Liver (tissue), 9 donors: Measurements from ENCODE around the gene DIAPH2. TPM values are rescaled to one million over a fixed set of nuclear protein-coding genes. Genes with fewer than 3 reads are reported as not detected.

Source experiments
- DNase-seq: peaks from one replicate; pipeline ENCODE4 v3.0.0-alpha.2; 2017; ENCODE audit warnings: low spot score
- H3K27ac ChIP-seq, 2 donors: one replicate each; pipeline ENCODE4 v1.7.0; 2013; ENCODE audit warnings: inconsistent platforms in 2 of 2, low read length in 2 of 2, control low read depth in 1 of 2, low read depth in 1 of 2, mild to moderate bottlenecking in 1 of 2
- H3K27me3 ChIP-seq, 4 donors: one replicate each; pipeline versions ENCODE4 v1.6.1 to v1.7.0; 2013; ENCODE audit warnings: low read length in 3 of 4, inconsistent platforms in 1 of 4, mild to moderate bottlenecking in 1 of 4, moderate library complexity in 1 of 4; ENCODE audit not compliant: control insufficient read depth in 4 of 4, insufficient read depth in 4 of 4
- H3K36me3 ChIP-seq, 4 donors: one replicate each; pipeline versions ENCODE4 v1.6.1 to v1.7.0; 2013; ENCODE audit warnings: low read length in 3 of 4, mild to moderate bottlenecking in 3 of 4, low read depth in 1 of 4, moderate library complexity in 1 of 4; ENCODE audit not compliant: control insufficient read depth in 4 of 4, insufficient read depth in 3 of 4
- H3K4me1 ChIP-seq, 4 donors: one replicate each; pipeline versions ENCODE4 v1.6.1 to v1.7.0; 2013; ENCODE audit warnings: low read length in 3 of 4, mild to moderate bottlenecking in 3 of 4, moderate library complexity in 1 of 4; ENCODE audit not compliant: control insufficient read depth in 4 of 4, insufficient read depth in 4 of 4
- H3K4me3 ChIP-seq, 3 donors: one replicate each; pipeline versions ENCODE4 v1.6.1 to v1.7.0; 2013; ENCODE audit warnings: low read length in 3 of 3, control low read depth in 1 of 3, low read depth in 1 of 3, mild to moderate bottlenecking in 1 of 3
- H3K9ac ChIP-seq, 2 donors: one replicate each; pipeline ENCODE4 v1.7.0; 2013; ENCODE audit warnings: low read length in 2 of 2, mild to moderate bottlenecking in 2 of 2, moderate library complexity in 2 of 2, control low read depth in 1 of 2, low read depth in 1 of 2
- H3K9me3 ChIP-seq, 4 donors: one replicate each; pipeline versions ENCODE4 v1.6.1 to v1.7.0; 2013; ENCODE audit warnings: low read length in 3 of 4; ENCODE audit not compliant: control insufficient read depth in 4 of 4
- ATF3 ChIP-seq: IDR thresholded peaks from 2 replicates; pipeline ENCODE4 v1.6.1; 2016; ENCODE audit warnings: antibody characterized with exemption
- EGR1 ChIP-seq, 2 donors: IDR thresholded peaks; 2 replicates each; pipeline ENCODE4 v1.6.1; 2016 to 2018; ENCODE audit warnings: antibody characterized with exemption in 2 of 2, low read depth in 2 of 2
- FOXA1 ChIP-seq: IDR thresholded peaks from 2 replicates; pipeline ENCODE4 v1.6.1; 2016; ENCODE audit warnings: antibody characterized with exemption
- FOXA2 ChIP-seq: IDR thresholded peaks from 2 replicates; pipeline ENCODE4 v1.6.1; 2016; ENCODE audit warnings: antibody characterized with exemption
- GABPA ChIP-seq, 2 donors: IDR thresholded peaks in 1 of 2; conservative IDR thresholded peaks in 1 of 2; 2 replicates each; pipeline ENCODE4 v1.6.1; 2016; ENCODE audit warnings: antibody characterized with exemption in 2 of 2, mild to moderate bottlenecking in 1 of 2, moderate library complexity in 1 of 2
- HNF4A ChIP-seq, 2 donors: conservative IDR thresholded peaks; 2 replicates each; pipeline ENCODE4 v1.6.1; 2016; ENCODE audit warnings: antibody characterized with exemption in 2 of 2, mild to moderate bottlenecking in 2 of 2
- JUND ChIP-seq, 2 donors: IDR thresholded peaks; 2 replicates each; pipeline ENCODE4 v1.6.1; 2016; ENCODE audit warnings: antibody characterized with exemption in 2 of 2
- MAX ChIP-seq: IDR thresholded peaks from 2 replicates; pipeline ENCODE4 v1.6.1; 2016; ENCODE audit warnings: antibody characterized with exemption
- NR2F2 ChIP-seq: IDR thresholded peaks from 2 replicates; pipeline ENCODE4 v1.6.1; 2016; ENCODE audit warnings: antibody characterized with exemption
- RAD21 ChIP-seq, 2 donors: IDR thresholded peaks; 2 replicates each; pipeline ENCODE4 v1.6.1; 2016; ENCODE audit warnings: antibody characterized with exemption in 2 of 2, mild to moderate bottlenecking in 2 of 2
- RXRA ChIP-seq, 2 donors: IDR thresholded peaks; 2 replicates each; pipeline ENCODE4 v1.6.1; 2017 to 2018; ENCODE audit warnings: antibody characterized with exemption in 2 of 2, mild to moderate bottlenecking in 1 of 2
- TAF1 ChIP-seq: conservative IDR thresholded peaks from 2 replicates; pipeline ENCODE4 v1.6.1; 2016; ENCODE audit warnings: antibody characterized with exemption, mild to moderate bottlenecking
- YY1 ChIP-seq: IDR thresholded peaks from 2 replicates; pipeline ENCODE4 v1.6.1; 2016; ENCODE audit warnings: antibody characterized with exemption, mild to moderate bottlenecking
- ZBTB33 ChIP-seq: IDR thresholded peaks from 2 replicates; pipeline ENCODE4 v1.6.1; 2016; ENCODE audit warnings: antibody characterized with exemption
- WGBS: extraction: QIAGEN DNeasy Blood & Tissue Kit; methylation state at CpG from one replicate; pipeline ENCODE4 v1.1.7; 2013; 5-methylcytosine and 5-hydroxymethylcytosine counted together
- polyA plus RNA-seq, 2 donors: library from polyadenylated mRNA; stranded (reverse) in 1 of 2; unstranded in 1 of 2; fragments of 200-250 nt in 1 of 2; fragments of >200 nt in 1 of 2; fragmentation: Nextera tagmentation in 1 of 2; extraction: Ambion mirVana in 1 of 2; gene quantifications; one replicate each; pipeline versions ENCODE4 v1.2.1 to v1.2.3, GENCODE V29; 2013 to 2015
- total RNA-seq, 2 donors: library from RNA; depleted of rRNA; stranded (reverse); fragments of >200 nt; gene quantifications; one replicate each; pipeline ENCODE4 v1.2.3, GENCODE V29; 2014
- donor health status: healthy.
- donor health status: healthy.
- donor health status: healthy.
- donor health status: healthy.
- donor health status: healthy.

The DIAPH2 gene
- total and polyA plus RNA-seq, 4 donors = 2.7 to 16.6 (median 5.3) TPM

GRCh38 chrX:97215186-97215585 lies 530.5 kb downstream of the DIAPH2 start (continued):
- TF ChIP-seq ZBTB33 (no peak), TAF1 (no peak), MAX (no peak), RAD21 (IDR thresholded peaks at IDR 0.05) (no peak), NR2F2 (no peak), FOXA2 (no peak), FOXA1 (no peak), JUND (IDR thresholded peaks at IDR 0.05) (no peak)

GRCh38 chrX:97224148-97224547 lies 539.5 kb downstream of the DIAPH2 start:
- Histone ChIP-seq H3K27me3 (no peaks in the 10 kb centered on the region), H3K4me1 (no peaks in the 10 kb centered on the region), H3K36me3 (no peaks in the 10 kb centered on the region), H3K27ac (no peak overlapping the region), H3K9ac (no peak overlapping the region), H3K9me3 (no peaks in the 10 kb centered on the region), H3K4me3 (no peak overlapping the region)
- 100% methylated on average over 1 of the region's 1 CpG for WGBS
- no peak for DNase-seq
- TF ChIP-seq ATF3 (no peak), HNF4A (conservative IDR thresholded peaks at IDR 0.05) (no peak), GABPA (IDR thresholded peaks at IDR 0.05 in 1 of 2, conservative IDR thresholded peaks at IDR 0.05 in 1 of 2) (no peak), NR2F2 (no peak), RAD21 (IDR thresholded peaks at IDR 0.05) (no peak), MAX (no peak), ZBTB33 (no peak)

GRCh38 chrX:97229318-97229717 lies 544.7 kb downstream of the DIAPH2 start:
- Histone ChIP-seq H3K9ac (no peak overlapping the region), H3K27me3 (no peaks in the 10 kb centered on the region), H3K27ac (no peak overlapping the region), H3K9me3 (no peaks in the 10 kb centered on the region), H3K4me3 (no peak overlapping the region), H3K36me3 (no peaks in the 10 kb centered on the region), H3K4me1 (no peaks in the 10 kb centered on the region)
- TF ChIP-seq RAD21 (IDR thresholded peaks at IDR 0.05) (no peak), GABPA (IDR thresholded peaks at IDR 0.05 in 1 of 2, conservative IDR thresholded peaks at IDR 0.05 in 1 of 2) (no peak), YY1 (no peak)
- DNase-seq = no peak

- Histone ChIP-seq H3K27ac (no peak overlapping the region), H3K4me3 (no peak overlapping the region), H3K4me1 (no peaks in the 10 kb centered on the region), H3K36me3 (no peaks in the 10 kb centered on the region), H3K9me3 (no peaks in the 10 kb centered on the region), H3K27me3 (no peaks in the 10 kb centered on the region), H3K9ac (no peak overlapping the region)
- DNase-seq = no peak
- 90% methylated on average over 3 of the region's 3 CpGs for WGBS
- TF ChIP-seq HNF4A (conservative IDR thresholded peaks at IDR 0.05) (no peak), YY1 (no peak), RAD21 (IDR thresholded peaks at IDR 0.05) (no peak), GABPA (IDR thresholded peaks at IDR 0.05 in 1 of 2, conservative IDR thresholded peaks at IDR 0.05 in 1 of 2) (no peak), MAX (no peak), ATF3 (no peak), EGR1 (IDR thresholded peaks at IDR 0.05; ENCODE audit: low read depth in 2 of 2) (no peak), RXRA (IDR thresholded peaks at IDR 0.05) (no peak), JUND (IDR thresholded peaks at IDR 0.05) (no peak), FOXA2 (no peak), ZBTB33 (no peak)
Measured at GRCh38 chrX:97230948-97231347, 546.3 kb downstream of the DIAPH2 start.
